ENCODE results near the gene GFRA4. TPM values are rescaled to one million over a fixed set of nuclear protein-coding genes. Genes with fewer than 3 reads are reported as not detected.

The GFRA4 gene
- total and polyA plus RNA-seq, 9 donors = 0.22 TPM; not detected in 8

DNA sequence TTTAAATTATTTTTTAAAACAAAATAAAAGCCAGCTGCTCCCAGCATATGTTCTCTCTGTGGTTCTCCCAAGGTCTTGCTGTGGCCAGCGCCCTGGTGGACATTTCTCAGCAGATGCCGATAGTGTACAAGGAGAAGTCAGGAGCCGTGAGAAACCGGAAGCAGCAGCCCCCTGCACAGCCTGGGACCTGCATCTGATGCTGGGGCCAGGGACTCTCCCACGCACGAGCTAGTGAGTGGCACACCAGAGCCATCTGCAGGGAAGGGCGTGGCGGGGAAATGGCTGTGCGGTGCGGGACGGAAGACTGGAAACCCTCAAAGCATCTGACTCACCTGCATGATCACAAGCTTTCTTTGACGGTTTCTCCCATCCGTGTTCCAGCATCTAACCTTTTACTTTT lies 16.5 kb downstream of the GFRA4 start:
- TF ChIP-seq POLR2A (IDR thresholded peaks at IDR 0.05) = no peak
- TF ChIP-seq, protein P1, sequence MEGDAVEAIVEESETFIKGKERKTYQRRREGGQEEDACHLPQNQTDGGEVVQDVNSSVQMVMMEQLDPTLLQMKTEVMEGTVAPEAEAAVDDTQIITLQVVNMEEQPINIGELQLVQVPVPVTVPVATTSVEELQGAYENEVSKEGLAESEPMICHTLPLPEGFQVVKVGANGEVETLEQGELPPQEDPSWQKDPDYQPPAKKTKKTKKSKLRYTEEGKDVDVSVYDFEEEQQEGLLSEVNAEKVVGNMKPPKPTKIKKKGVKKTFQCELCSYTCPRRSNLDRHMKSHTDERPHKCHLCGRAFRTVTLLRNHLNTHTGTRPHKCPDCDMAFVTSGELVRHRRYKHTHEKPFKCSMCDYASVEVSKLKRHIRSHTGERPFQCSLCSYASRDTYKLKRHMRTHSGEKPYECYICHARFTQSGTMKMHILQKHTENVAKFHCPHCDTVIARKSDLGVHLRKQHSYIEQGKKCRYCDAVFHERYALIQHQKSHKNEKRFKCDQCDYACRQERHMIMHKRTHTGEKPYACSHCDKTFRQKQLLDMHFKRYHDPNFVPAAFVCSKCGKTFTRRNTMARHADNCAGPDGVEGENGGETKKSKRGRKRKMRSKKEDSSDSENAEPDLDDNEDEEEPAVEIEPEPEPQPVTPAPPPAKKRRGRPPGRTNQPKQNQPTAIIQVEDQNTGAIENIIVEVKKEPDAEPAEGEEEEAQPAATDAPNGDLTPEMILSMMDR (IDR thresholded peaks at IDR 0.05) = no peak
- TF ChIP-seq EP300 (IDR thresholded peaks at IDR 0.05) = no peak
- no peaks in the 10 kb centered on the region for H3K4me1 ChIP-seq (ENCODE audit: insufficient read depth)
- no peak overlapping the region for H3K27ac ChIP-seq
- H3K27me3 ChIP-seq = no peaks in the 10 kb centered on the region
- H3K36me3 ChIP-seq = no peaks in the 10 kb centered on the region
- 70 to 79% (median 72%) methylated on average over 13 of the region's 13 CpGs for WGBS, 3 donors
- H3K9me3 ChIP-seq = no peaks in the 10 kb centered on the region
- no peak for DNase-seq
- H3K4me3 ChIP-seq = no peak overlapping the region
- intact Hi-C loops (cut with DNase I) = no loop called here

DNA sequence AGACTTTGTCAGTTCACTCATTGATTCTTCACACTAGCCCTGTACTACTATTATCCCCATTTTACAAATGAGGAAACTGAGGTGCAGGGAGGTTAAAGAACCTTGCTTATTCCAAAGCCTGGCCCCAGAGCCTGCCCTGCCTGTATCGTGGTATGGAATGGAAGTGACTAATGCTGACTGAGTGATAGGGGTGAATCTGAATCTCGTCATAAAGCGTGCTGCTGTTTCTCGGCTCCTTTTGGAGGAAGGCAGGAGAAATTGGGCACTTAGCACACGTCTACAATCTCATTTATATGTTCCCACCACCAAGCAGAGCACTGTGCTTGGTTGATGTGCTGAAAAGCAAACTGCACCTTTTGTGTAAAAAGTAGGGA lies 17.1 kb downstream of the GFRA4 start:
- Histone ChIP-seq H3K36me3 (no peaks in the 10 kb centered on the region), H3K4me3 (no peak overlapping the region), H3K27me3 (no peaks in the 10 kb centered on the region), H3K27ac (no peak overlapping the region), H3K4me1 (ENCODE audit: insufficient read depth) (no peaks in the 10 kb centered on the region), H3K9me3 (no peaks in the 10 kb centered on the region)
- intact Hi-C loops (cut with DNase I) = no loop called here
- TF ChIP-seq POLR2A (IDR thresholded peaks at IDR 0.05) (no peak), EP300 (IDR thresholded peaks at IDR 0.05) (no peak)
- TF ChIP-seq, protein P1 (IDR thresholded peaks at IDR 0.05) = no peak
- WGBS, 3 donors = 74 to 79% (median 79%) methylated on average over 5 of the region's 5 CpGs
- no peak for DNase-seq

DNA sequence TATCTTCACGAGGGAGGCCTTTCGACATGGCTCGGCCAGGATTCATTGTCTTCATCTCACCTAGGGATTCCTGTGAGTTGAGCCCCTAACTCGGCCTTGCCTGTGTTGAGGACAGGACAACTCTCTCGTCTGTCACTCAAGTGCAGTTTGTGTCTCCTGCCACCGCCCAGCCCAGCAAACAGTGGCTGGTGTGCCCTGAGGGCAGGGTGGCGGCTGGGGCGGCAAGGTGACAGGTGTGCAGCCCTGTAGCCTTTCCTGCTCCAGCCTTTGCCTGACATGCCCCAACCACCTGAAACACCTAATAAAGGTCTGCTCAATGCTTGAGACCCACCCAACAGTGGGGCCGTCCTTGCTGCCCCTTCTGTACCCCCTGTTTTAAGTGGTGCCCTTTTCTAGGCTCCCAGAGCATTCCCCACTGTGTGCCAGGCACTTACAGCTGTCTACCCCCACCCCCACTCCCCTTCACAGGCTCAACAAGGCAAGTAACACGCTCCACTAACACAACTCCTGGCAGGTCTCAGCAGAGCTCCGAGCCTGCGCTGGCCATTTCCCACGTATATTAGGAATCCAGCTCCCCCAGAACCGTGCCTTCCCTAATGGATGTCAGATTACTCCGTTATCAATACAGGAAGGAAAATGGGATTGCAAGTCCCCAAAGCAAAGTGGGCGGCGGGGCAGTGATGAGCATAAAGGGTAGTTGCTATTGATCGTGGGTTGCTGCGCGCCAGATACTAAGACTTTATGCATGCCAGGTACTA lies 17.7 kb downstream of the GFRA4 start:
- H3K27ac ChIP-seq = no peak overlapping the region
- H3K4me3 ChIP-seq = no peak overlapping the region
- no peak for DNase-seq
- H3K36me3 ChIP-seq = no peaks in the 10 kb centered on the region
- no peaks in the 10 kb centered on the region for H3K27me3 ChIP-seq
- intact Hi-C loops (cut with DNase I) = no loop called here
- whole genome bisulfite sequencing, 3 donors = 93 to 95% (median 94%) methylated on average over 20 of the region's 20 CpGs
- no peaks in the 10 kb centered on the region for H3K9me3 ChIP-seq
- no peaks in the 10 kb centered on the region for H3K4me1 ChIP-seq (ENCODE audit: insufficient read depth)
- TF ChIP-seq EP300 (IDR thresholded peaks at IDR 0.05) (no peak), POLR2A (IDR thresholded peaks at IDR 0.05) (no peak)
- TF ChIP-seq, protein P1 (IDR thresholded peaks at IDR 0.05) = no peak

DNA sequence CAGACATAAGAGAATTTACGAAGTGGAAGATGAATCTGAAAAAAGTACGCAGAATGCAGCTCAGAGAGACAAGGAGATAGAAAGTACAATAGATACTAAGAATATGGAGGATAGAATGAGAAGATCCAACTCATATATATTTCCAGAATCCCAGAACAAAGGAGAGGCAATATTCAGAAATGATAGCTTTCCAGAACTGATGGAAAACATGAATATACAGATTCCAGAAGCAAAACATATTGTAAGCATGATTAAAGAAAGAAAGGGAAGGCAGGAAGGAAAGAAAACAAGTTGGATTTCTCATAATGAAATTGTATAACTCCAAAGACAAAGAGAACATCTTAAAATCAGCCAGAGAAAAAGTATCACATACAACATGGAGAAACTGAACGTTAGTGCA lies 22.9 kb downstream of the GFRA4 start:
- WGBS, 3 donors = 95 to 99% (median 98%) methylated on average over 3 of the region's 3 CpGs
- no peak overlapping the region for H3K27ac ChIP-seq
- TF ChIP-seq EP300 (IDR thresholded peaks at IDR 0.05) (no peak), POLR2A (IDR thresholded peaks at IDR 0.05) (no peak)
- TF ChIP-seq, protein P1 (IDR thresholded peaks at IDR 0.05) = no peak

More for the DNA sequence above, 22.9 kb downstream of the GFRA4 start:
- H3K9me3 ChIP-seq = no peaks in the 10 kb centered on the region
- no peaks in the 10 kb centered on the region for H3K27me3 ChIP-seq
- DNase-seq = no peak
- H3K4me1 ChIP-seq (ENCODE audit: insufficient read depth) = no peaks in the 10 kb centered on the region
- no peaks in the 10 kb centered on the region for H3K36me3 ChIP-seq
- H3K4me3 ChIP-seq = no peak overlapping the region
- intact Hi-C loops (cut with DNase I) = no loop called here

Measured in ovary (tissue), 9 donors.